Transverse colon (tissue), 4 donors: ENCODE results near the gene LGALS16.
"Not testable (repeated sequence)": the region's sequence is repeated elsewhere in the genome, so short reads cannot be mapped to it uniquely, and the experiment has no call there.

Source experiments
- CTCF ChIP-seq, 5 experiments: fragments of 200-600 bp in 3 of 5; fragments of 450-650 bp in 2 of 5; sonication (generic) in 3 of 5; IDR thresholded peaks; 1 replicate in 2 of 5; 2 replicates in 3 of 5; pipeline ENCODE4 v1.5.1; 2016 to 2017; ENCODE audit warnings: antibody characterized with exemption in 5 of 5, inconsistent platforms in 3 of 5, mild to moderate bottlenecking in 2 of 5, moderate library complexity in 1 of 5
- EP300 ChIP-seq: sonication (generic); formaldehyde crosslinking; IDR thresholded peaks from one replicate; pipeline ENCODE4 v1.6.1; 2017; ENCODE audit warnings: antibody characterized with exemption, low read depth
- POLR2A ChIP-seq: fragments of 450-650 bp; IDR thresholded peaks from one replicate; pipeline ENCODE4 v1.6.1; 2016; ENCODE audit warnings: antibody characterized with exemption, mild to moderate bottlenecking, moderate library complexity
- POLR2AphosphoS5 ChIP-seq, 3 donors: sonication (generic); formaldehyde crosslinking; IDR thresholded peaks; one replicate each; pipeline ENCODE4 v1.6.1; 2016; ENCODE audit warnings: antibody characterized with exemption in 3 of 3

- TF ChIP-seq POLR2AphosphoS5 (IDR thresholded peaks at IDR 0.05); POLR2A; CTCF (IDR thresholded peaks at IDR 0.05); EP300: not testable (repeated sequence)
Measured at GRCh38 chr19:39673862-39674261, 18.1 kb downstream of the LGALS16 start.
